ENCODE data around the gene APOC1.

Gene APOC1

GRCh38 chr19:44955505-44956439, 41.4 kb downstream of the APOC1 start:
- no peak for DNase-seq (ENCODE audit: low read depth)

GRCh38 chr19:44957526-44957925, 43.1 kb downstream of the APOC1 start:
- no peak for DNase-seq (ENCODE audit: low read depth)

- no peak for DNase-seq (ENCODE audit: low read depth)
These were observed 43.7 kb downstream of the APOC1 start for GRCh38 chr19:44958090-44958489.

GRCh38 chr19:44959691-44960090, 45.3 kb downstream of the APOC1 start:
- DNase-seq (ENCODE audit: low read depth) = no peak

GRCh38 chr19:44960906-44961728, 46.7 kb downstream of the APOC1 start:
- no peak for DNase-seq (ENCODE audit: low read depth)

- no peak for DNase-seq (ENCODE audit: low read depth)
These were observed 47.4 kb downstream of the APOC1 start for GRCh38 chr19:44961821-44962220.

- DNase-seq (ENCODE audit: low read depth) = no peak
These were observed 53.7 kb downstream of the APOC1 start for GRCh38 chr19:44968118-44968517.

GRCh38 chr19:44968670-44969069, 54.3 kb downstream of the APOC1 start:
- DNase-seq (ENCODE audit: low read depth) = no peak

Data from stimulated activated CD8-positive, alpha-beta memory T cell treated with anti-CD3 and anti-CD28 coated beads, Interleukin-12 subunit alpha, Interleukin-12 subunit beta, amount 100 ng/mL, for 4 hours (primary cell).